GM23338 (cell line): ENCODE measurements around the gene ACP6.

Source experiments
- CREB1 ChIP-seq: fragments of 250-450 bp; sonication (Bioruptor Pico); IDR thresholded peaks from 2 replicates; pipeline ENCODE4 v1.5.0; 2020; ENCODE audit warnings: low read depth, mild to moderate bottlenecking, moderate library complexity
- CTCF ChIP-seq, 2 experiments: fragments of 200-600 bp in 1 of 2; sonication (generic) in 1 of 2; conservative IDR thresholded peaks; 2 replicates each; pipeline versions ENCODE4 v1.5.1 to v1.6.1; 2016 to 2017; ENCODE audit warnings: antibody characterized with exemption in 2 of 2, low read depth in 2 of 2, mild to moderate bottlenecking in 2 of 2, moderate library complexity in 1 of 2
- EZH2 ChIP-seq: fragments of 200-600 bp; sonication (generic); IDR thresholded peaks from one replicate; pipeline ENCODE4 v1.8.0; 2017; ENCODE audit warnings: antibody characterized with exemption, mild to moderate bottlenecking, low read depth; ENCODE audit not compliant: unreplicated experiment
- EZH2phosphoT487 ChIP-seq: fragments of 200-600 bp; sonication (generic); IDR thresholded peaks from one replicate; pipeline ENCODE4 v1.8.1; 2018; ENCODE audit warnings: antibody characterized with exemption; ENCODE audit not compliant: unreplicated experiment
- JUNB ChIP-seq: IDR thresholded peaks from one replicate; pipeline ENCODE4 v1.6.1; 2016; ENCODE audit warnings: antibody characterized with exemption; ENCODE audit not compliant: unreplicated experiment
- POLR2AphosphoS5 ChIP-seq: IDR thresholded peaks from 2 replicates; pipeline ENCODE4 v1.6.1; 2016; ENCODE audit warnings: antibody characterized with exemption, low read depth
- STAT1 ChIP-seq: IDR thresholded peaks from one replicate; pipeline ENCODE4 v1.6.1; 2016; ENCODE audit warnings: antibody characterized with exemption; ENCODE audit not compliant: unreplicated experiment
- ZNF114 ChIP-seq: fragments of 250-450 bp; sonication (Bioruptor Pico); IDR thresholded peaks from 2 replicates; pipeline ENCODE4 v1.5.0; 2020; ENCODE audit warnings: mild to moderate bottlenecking, moderate library complexity
- ZNF331 ChIP-seq: fragments of 250-450 bp; sonication (Bioruptor Pico); IDR thresholded peaks from 2 replicates; pipeline ENCODE4 v1.5.0; 2020; ENCODE audit warnings: low read depth, mild to moderate bottlenecking, moderate library complexity
- TF ChIP-seq, protein P1 (sequence below): IDR thresholded peaks from one replicate; pipeline ENCODE4 v1.6.1; 2018; ENCODE audit warnings: antibody characterized with exemption; ENCODE audit not compliant: unreplicated experiment
- TF ChIP-seq, protein P2 (sequence below): IDR thresholded peaks from 2 replicates; pipeline ENCODE4 v1.6.1; 2016; ENCODE audit warnings: antibody characterized with exemption

- no peak for TF ChIP-seq CTCF (conservative IDR thresholded peaks at IDR 0.05; ENCODE audit: low read depth in 2 of 2)
- TF ChIP-seq POLR2AphosphoS5 = no peak
- TF ChIP-seq, protein P1, sequence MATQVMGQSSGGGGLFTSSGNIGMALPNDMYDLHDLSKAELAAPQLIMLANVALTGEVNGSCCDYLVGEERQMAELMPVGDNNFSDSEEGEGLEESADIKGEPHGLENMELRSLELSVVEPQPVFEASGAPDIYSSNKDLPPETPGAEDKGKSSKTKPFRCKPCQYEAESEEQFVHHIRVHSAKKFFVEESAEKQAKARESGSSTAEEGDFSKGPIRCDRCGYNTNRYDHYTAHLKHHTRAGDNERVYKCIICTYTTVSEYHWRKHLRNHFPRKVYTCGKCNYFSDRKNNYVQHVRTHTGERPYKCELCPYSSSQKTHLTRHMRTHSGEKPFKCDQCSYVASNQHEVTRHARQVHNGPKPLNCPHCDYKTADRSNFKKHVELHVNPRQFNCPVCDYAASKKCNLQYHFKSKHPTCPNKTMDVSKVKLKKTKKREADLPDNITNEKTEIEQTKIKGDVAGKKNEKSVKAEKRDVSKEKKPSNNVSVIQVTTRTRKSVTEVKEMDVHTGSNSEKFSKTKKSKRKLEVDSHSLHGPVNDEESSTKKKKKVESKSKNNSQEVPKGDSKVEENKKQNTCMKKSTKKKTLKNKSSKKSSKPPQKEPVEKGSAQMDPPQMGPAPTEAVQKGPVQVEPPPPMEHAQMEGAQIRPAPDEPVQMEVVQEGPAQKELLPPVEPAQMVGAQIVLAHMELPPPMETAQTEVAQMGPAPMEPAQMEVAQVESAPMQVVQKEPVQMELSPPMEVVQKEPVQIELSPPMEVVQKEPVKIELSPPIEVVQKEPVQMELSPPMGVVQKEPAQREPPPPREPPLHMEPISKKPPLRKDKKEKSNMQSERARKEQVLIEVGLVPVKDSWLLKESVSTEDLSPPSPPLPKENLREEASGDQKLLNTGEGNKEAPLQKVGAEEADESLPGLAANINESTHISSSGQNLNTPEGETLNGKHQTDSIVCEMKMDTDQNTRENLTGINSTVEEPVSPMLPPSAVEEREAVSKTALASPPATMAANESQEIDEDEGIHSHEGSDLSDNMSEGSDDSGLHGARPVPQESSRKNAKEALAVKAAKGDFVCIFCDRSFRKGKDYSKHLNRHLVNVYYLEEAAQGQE = no peak
- TF ChIP-seq CREB1 (CRISPR knock-in tag) = no peak
- TF ChIP-seq EZH2 = no peak
- TF ChIP-seq ZNF114 = no peak
- no peak for TF ChIP-seq EZH2phosphoT487
- TF ChIP-seq, protein P2, sequence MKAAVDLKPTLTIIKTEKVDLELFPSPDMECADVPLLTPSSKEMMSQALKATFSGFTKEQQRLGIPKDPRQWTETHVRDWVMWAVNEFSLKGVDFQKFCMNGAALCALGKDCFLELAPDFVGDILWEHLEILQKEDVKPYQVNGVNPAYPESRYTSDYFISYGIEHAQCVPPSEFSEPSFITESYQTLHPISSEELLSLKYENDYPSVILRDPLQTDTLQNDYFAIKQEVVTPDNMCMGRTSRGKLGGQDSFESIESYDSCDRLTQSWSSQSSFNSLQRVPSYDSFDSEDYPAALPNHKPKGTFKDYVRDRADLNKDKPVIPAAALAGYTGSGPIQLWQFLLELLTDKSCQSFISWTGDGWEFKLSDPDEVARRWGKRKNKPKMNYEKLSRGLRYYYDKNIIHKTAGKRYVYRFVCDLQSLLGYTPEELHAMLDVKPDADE = no peak
- no peak for TF ChIP-seq STAT1
- TF ChIP-seq ZNF331 = no peak
- no peak for TF ChIP-seq JUNB
These were observed 52.2 kb downstream of the ACP6 start for GRCh38 chr1:147618077-147618569.
